ENCODE measurements around the gene CASP10.
"Not testable (repeated sequence)": the region's sequence is repeated elsewhere in the genome, so short reads cannot be mapped to it uniquely, and the experiment has no call there.

CASP10 gene, protein sequence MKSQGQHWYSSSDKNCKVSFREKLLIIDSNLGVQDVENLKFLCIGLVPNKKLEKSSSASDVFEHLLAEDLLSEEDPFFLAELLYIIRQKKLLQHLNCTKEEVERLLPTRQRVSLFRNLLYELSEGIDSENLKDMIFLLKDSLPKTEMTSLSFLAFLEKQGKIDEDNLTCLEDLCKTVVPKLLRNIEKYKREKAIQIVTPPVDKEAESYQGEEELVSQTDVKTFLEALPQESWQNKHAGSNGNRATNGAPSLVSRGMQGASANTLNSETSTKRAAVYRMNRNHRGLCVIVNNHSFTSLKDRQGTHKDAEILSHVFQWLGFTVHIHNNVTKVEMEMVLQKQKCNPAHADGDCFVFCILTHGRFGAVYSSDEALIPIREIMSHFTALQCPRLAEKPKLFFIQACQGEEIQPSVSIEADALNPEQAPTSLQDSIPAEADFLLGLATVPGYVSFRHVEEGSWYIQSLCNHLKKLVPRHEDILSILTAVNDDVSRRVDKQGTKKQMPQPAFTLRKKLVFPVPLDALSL
- 39.6 to 50.1 reads per million in 2 donors for total RNA-seq

DNA sequence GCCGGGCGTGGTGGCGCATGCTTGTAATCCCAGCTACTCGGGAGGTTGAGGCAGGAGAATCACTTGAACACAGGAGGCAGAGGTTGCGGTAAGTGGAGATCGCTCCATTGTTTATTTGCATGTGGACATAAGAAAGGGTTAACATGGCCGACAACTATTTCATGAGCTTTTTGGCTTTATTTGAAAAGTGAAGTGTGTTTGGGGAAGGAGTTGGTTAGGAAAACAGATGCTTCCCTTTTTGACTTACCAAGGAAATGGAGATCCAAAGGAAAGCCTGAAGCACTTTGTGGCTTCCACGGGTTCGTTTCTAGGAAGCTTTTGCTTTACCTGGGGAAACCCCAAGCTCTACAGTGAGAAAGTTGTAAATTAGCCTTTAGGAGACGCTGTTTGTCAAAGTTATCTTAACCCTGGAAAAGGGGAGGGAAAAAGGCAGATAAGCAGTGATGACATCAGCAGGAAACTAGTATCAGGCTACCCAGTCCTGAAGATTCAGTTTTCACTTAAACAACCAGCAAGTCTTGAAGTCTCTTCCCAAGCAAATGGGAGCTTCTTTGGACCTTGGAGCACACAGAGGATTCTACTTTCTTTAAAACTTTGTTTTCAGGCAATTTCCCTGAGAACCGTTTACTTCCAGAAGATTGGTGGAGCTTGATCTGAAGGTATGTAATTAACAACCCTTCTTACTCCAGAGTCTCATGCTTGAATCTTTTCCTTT is at the start of gene CASP10:
TSS of gene CASP10 (plus strand) at position 492 of the 715 bp plus-strand sequence. CDS start 2,637 bp downstream, outside the sequence.
- no peak for DNase-seq

DNA sequence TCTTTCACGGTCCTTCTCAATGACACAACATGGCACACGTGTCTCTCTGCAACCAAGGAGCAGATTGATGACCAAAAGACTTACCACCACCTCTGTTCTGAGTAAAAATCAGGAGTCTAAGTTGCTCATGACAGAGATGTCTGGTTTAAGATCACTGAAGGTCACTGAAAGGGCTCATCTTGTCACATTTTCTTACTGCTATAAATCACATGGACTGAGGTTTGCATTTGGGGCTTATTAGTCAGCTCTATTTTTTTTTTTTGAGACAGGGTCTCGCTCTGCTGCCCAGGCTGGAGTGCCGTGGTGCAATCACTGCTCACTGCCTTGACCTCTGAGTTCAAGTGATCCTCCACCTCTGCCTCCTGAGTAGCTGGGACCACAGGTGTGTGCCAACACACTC is 47.6 kb upstream of the CASP10 start:
- DNase-seq = no peak

DNA sequence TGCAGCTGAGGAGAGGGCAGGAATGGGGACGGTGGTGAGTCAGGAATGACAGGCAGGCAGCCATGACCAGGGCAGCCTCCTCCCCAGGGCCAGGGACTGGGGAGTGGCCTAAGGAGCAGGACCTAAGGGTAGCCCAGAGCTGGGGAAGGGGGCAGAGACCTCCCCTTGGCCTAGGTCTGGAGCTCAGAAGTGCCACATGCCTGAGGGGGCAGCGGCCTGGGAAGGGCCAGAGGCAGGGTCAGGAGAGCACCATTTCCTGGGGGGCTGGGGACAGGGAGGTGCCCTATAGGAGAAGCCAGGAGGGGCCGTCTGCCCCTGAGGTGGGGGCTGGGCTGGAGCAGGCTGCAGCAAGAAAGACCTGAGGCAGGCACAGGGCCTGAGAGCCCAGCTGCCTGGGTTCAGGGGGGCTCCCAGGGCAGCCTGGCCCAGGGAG is 46.0 kb upstream of the CASP10 start:
- DNase-seq = no peak

DNA sequence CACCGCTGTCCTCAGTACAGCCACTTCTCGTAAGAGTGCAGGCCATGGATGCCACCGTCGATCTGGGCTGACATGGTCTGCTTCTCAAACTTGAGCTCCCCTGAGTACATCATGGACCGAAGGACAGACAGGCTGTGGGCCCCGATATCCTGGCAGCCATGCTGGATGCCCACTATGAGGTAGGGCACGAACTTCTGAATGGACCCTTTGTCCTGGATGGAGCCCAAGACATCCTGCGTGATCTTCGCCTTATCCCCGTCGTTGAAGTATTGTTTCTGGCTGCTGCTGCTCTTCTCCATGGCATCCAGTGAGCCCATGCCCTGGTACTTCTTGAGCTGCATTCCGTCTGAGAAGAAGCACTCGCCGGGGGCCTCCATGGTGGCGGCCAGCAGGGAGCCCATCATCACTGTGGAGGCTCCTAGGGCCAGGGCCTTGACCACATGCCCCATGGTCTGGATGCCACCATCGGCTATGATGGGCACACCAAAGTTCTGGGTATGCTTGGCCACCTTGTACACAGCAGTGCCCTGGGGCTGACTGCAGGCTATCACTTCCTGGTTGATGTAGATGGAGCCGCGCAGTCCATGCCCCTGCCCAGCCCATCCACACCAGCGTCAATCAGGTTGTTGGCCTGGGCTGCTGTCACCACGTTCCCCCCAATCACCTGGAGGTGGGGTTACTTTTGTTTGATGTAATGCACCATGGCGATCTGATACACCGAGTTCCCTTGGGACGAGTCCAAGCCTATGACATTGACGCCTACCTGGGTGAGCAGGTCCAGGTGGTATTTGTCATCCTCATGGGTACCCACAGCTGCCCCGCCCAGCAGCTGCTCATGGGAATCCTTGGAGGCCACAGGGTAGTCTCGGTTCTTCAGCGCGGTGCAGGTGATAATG is 45.2 kb upstream of the CASP10 start:
- no peak for DNase-seq

DNA sequence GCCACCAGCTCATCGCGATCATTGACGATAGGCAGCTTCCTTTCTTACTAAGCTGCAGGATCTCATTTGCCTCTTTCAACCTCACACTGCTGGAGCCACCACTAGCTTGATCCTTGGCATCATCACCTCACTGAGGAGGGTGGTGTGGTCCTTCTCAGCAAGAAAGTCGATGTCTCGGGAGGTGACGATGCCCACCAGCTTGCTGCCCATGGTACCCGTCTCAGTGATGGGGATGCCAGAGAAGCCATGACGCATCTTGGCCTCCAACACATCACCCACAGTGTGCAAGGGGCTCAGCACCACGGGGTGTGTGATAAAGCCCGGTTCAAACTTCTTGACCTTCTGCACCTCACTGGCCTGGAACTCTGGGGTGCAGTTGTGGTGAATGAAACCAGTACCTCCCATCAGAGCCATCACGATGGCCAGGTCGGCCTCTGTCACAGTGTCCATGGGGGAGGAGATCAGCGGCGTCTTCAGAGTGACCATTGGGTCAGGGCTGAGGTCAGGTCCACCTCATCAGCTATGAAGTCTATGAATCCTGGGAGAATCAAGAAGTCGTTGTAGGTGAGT is 44.5 kb upstream of the CASP10 start:
- no peak for DNase-seq

DNA sequence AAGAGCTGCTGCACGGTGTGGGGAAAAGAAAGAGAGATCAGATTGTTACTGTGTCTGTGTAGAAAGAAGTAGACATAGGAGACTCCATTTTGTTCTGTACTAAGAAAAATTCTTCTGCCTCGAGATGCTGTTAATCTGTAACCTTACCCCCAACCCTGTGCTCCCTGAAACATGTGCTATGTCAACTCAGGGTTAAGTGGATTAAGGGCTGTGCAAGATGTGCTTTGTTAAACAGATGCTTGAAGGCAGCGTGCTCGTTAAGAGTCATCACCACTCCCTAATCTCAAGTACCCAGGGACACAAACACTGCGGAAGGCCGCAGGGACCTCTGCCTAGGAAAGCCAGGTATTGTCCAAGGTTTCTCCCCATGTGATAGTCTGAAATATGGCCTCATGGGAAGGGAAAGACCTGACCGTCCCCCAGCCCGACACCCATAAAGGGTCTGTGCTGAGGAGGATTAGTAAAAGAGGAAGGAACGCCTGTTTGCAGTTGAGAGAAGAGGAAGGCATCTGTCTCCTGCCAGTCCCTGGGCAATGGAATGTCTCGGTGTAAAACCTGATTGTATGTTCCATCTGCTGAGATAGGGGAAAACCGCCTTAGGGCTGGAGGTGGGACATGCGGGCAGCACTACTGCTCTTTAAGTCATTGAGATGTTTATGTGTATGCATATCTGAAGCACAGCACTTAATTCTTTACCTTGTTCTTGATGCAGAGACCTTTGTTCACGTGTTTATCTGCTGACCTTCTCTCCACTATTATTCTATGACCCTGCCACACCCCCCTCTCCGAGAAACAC is 43.8 kb upstream of the CASP10 start:
- DNase-seq = not testable (repeated sequence)

DNA sequence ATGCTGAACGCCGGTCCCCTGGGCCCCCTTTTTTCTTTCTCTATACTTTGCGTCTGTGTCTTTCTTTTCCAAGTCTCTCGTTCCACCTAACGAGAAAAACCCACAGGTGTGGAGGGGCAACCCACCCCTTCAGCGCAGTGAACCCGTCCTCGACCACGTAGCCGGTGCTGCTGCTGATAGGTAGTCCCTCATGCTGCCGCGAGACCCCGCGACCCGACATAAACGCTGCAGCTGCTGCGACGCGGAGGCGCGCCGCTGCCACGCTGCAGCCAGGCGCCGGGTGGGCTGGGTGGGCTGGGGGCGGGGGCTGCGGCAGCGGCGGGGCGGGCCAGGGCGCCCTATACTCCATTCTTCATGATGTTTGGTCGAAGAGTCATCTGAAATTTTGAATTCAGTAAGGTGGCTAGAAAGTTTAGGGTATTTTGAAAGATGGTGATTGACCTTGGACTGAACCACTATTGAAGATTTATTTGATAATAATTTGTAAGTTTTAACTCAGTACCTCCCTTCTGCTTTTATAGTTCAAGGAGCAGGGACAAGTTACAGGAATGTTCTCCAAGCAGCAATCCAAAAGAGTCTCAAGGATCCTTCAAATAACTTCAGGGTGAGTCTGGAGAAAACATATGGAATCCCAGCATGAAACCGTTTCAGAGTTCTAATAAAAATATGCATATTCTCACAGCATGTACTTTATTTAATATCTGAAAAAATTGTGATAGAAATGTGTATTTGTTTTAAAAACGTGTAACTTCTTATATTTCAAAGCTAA is 42.9 kb upstream of the CASP10 start:
- DNase-seq = no peak

DNA sequence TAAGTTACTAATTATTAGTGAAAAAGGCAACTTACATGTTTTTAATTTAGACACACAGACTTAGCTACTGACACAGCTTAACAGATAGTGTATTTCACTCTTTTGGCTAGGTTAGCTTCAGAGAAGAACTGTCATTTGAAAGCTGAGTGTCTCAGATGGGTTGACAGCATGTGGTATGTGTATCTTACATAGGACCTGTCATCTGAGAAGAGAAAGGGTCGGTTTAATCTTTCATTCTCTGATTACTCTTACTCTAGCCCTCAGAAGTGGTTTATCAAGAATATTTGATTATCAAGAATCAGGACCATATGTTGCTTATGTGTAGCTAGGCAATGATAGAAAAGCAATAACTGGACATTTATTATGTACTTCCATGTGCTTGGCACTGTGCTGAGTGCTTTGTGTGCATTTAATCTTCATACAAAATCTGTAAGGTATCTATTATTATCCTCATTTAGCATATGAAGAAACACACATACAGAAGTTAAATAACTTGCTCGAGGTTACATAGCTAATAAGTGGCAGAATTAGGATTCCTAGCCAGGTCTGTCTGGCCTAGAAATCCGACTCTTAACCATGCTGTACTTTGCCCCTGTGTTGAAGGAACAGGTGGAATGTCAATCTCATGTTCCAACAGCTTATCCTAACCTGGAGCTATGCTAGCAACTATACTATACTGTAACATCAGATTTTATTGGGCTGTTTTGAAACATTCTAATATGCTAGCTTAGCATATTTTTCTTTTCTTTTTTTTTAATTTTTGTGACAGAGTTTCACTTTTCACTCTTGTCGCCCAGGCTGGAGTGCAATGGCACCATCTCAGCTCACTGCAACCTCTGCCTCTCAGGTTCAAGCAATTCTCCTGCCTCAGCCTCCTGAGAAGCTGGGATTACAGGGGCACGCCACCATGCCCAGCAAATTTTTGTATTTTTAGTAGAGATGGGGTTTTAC is 38.6 kb upstream of the CASP10 start:
- no peak for DNase-seq

DNA sequence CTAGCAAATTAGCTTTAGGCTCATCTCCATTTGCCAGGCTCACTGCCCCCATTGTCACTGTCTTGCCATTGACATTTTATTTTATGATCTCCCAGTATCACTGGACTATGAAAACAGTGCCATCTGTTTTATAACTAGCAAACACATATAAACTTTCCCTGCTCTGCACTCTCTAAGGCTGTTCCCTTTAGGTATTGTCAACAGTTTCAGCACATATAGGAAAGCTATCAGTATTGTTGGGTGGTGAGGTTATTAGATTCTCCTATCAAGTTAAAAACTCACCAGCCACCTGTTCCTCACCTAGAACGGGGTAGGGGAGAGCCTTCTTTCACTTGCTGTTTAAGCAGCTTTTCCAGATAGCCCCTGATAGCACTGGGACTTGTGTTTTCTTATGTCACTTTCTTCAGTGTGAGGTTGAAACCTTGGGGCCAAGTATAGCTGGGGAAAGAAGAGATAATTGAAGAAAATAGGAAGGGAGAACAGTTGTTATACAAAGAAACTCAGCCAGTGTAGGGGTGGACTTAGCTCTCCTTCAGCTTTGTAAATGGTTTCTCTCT is 34.4 kb upstream of the CASP10 start:
- DNase-seq = no peak

DNA sequence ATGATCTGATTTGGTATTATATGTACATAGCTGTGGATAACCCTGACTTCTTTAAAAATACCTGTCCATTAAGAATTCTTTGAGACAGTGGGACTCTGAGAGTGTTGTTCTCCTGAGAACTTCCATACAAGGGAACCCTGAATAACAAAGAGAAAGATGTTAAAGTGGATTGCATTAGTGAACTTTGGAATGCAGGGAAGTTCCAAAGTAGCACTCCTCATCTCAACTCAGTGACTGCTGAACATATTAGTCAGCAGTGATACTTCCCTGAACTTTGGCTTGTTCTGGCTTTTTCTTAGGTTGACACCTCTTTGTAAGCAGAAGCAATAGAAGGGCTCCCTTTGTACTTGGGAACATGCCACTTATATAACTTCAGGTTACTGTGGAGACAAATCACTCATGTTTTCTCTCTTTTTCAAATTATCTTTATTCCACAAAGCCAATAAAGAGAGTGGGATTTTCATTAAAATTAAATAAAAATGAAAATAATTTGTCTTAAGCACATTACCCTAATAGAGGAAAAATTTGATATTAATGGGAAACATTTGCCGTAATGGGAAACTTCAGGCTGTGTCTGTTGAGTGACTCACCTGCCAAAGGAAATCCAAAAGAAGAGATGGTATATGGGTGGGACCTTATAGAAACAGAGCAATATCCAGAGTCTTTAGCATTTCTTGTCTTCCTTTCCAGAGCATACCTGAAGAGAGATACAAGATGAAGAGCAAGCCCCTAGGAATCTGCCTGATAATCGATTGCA is 33.7 kb upstream of the CASP10 start:
- DNase-seq = no peak

DNA sequence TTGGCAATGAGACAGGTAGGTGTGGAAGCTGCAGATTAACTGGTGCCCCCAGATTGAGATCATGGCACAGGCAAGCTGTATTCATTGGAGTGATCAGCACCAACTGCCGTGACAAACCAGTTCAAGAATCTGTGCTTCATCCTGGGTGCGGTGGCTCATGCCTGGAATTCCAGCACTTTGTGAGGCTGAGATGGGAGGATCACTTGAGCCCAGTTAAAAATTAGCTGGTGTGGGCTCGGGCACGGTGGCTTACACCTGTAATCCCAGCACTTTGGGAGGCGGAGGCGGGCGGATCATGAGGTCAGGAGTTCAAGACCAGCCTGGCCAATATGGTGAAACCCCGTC is 33.1 kb upstream of the CASP10 start:
- not testable (repeated sequence) for DNase-seq

DNA sequence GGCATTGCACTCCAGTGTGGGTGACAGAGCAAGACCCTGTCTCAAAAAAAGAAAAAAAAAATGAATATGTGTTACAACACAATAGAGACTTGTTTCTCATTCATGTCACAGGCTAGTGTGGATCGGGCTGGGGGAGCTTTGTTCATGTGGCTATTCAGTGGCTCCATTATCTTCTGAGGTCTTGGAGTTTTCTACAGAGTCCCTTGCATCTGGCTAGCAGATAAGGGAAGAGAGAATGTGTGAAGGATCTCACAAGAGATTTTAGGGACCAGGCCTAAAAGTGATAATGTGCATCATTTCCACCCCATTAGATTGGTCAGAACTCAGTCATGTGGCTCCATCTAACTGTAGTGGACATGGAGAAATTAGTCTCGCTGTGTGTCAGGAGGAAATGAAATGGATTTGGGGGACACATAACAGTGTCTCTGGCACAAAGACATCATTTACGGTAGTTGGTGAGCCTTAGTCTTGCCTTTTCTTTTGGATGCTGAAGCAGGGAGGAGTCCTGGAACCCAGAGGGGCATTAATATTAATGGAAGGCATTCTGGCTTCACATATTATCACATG is 32.4 kb upstream of the CASP10 start:
- no peak for DNase-seq

DNA sequence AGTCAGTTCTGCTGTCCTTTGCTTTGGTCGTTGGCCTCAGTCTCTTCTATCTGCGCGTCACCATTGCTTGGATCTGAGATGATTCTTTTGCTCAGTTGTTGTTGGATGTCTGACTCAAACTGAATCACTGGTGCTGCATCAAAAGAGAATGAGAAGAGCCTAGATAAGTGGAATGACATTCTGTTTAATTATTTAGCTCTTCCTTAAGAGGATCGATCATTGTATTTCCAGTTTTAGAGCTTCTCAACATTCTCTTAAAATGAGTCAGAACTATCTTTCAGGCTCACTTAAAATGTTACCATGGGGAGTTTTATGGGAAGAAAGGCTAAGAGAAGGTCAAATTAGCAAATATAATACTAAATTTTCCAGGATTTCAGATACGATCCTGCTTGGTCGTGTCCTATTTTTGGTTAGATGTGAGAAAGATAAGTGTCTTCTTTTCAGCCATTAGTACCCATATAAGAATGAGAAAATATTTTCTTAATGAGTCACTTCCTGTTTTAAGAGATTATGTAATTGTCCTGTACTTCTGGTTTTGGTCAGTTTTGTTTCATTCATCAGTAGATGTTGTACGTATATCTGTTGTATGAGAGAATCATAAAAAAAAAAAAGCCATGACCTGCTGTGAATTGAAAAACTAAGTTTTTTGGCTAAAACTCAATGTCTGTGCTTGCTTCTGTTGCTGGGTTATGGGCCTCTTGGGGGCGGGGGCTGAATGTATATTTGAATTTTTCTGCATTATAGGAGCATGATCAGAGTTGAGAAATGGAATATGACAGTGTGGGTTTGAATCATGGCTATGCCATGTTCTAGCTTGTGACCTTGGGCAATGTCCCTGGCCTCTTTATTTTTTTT is 31.6 kb upstream of the CASP10 start:
- no peak for DNase-seq

DNA sequence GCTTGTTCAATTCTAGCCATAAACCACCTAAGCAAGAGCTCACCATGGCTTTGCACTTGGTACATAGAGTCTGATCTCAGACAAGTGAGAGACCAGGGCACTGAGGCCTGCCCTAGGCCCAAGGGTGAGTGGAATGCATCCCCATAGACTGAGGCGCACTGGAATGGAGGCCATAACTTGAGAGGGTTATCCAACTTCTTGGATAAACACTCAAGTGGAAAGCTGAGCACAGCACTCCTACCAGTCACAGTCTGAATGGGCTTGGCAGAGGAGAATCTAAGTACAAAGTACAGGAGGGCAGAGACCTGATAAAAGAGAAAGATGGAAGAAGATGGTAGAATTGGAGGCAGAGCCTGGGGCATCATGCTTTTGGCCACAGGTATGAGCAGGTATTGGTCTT is 30.4 kb upstream of the CASP10 start:
- no peak for DNase-seq

DNA sequence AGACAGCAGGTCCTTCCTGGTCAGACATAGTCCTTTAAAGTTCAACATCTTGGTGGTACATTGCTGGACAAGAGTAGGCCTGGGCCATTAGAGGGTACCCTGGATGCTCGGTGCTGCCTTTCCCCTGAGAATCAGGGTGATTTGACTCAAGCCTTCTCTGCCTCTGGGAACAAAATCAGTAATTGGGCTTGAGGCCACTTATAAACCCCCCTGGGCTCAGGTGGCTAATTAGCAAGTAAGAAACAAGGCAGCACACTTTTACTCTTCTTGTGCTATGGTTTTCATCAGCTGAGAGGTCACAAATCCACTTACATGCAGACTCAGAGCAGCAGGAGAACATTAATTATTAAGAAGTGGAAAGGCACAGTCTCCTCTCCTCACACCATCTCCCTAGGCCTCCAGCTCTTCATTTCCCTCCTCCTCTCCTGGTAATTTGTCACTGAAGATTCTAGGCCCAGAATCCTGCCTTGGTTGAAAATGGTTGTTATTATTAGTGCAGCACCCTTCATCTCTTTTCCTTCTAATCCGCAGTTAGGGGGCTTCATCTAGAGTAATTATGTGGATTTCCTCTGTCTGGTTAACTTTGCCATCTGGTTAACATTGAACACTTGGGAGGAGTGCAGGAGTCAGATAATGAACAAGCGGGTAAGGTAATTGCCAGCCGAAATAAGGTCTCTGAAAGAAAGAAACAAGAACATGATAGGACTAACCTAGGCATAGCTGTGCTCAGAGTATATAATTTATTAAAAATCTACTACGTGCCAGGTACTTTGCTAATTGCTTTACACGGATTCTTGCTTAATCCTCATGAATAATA is 29.7 kb upstream of the CASP10 start:
- DNase-seq = no peak
